Osteoblast (primary cell): Measurements from ENCODE around the gene CREB1. TPM values are rescaled to one million over a fixed set of nuclear protein-coding genes. Genes with fewer than 3 reads are reported as not detected.

Source experiments
- DNase-seq: peaks from one replicate; pipeline ENCODE4 v3.0.0; 2011; ENCODE audit warnings: low spot score, mixed read lengths; ENCODE audit not compliant: insufficient read length; ENCODE audit errors: missing footprints
- H2AFZ ChIP-seq: 2 replicates; pipeline ENCODE4 v1.6.0; 2011; ENCODE audit warnings: mild to moderate bottlenecking, low read length
- H3K27ac ChIP-seq: 2 replicates; pipeline ENCODE4 v1.5.1; 2011; ENCODE audit warnings: mild to moderate bottlenecking, low read depth, low read length, moderate library complexity
- H3K27me3 ChIP-seq: 2 replicates; pipeline ENCODE4 v1.6.0; 2012; ENCODE audit warnings: mild to moderate bottlenecking, control low read depth, inconsistent platforms, low read length, moderate library complexity; ENCODE audit not compliant: insufficient read depth
- H3K36me3 ChIP-seq: 2 replicates; pipeline ENCODE4 v1.5.1; 2011; ENCODE audit warnings: mild to moderate bottlenecking, low read length, control low read depth, moderate library complexity; ENCODE audit not compliant: insufficient read depth
- H3K4me1 ChIP-seq: 2 replicates; pipeline ENCODE4 v1.5.1; 2011; ENCODE audit warnings: mild to moderate bottlenecking, low read length, control low read depth, moderate library complexity; ENCODE audit not compliant: insufficient read depth
- H3K4me2 ChIP-seq: 2 replicates; pipeline ENCODE4 v1.6.0; 2011; ENCODE audit warnings: mild to moderate bottlenecking, low read length; ENCODE audit not compliant: insufficient read depth
- H3K4me3 ChIP-seq: fragments of 200-600 bp; sonication (generic); 3 replicates; pipeline ENCODE4 v1.5.1; 2012; ENCODE audit warnings: mild to moderate bottlenecking, low read length, inconsistent platforms; ENCODE audit not compliant: insufficient read depth
- H3K79me2 ChIP-seq: 2 replicates; pipeline ENCODE4 v1.6.0; 2012; ENCODE audit warnings: mild to moderate bottlenecking, low read length, control low read depth, inconsistent platforms; ENCODE audit not compliant: insufficient read depth
- H3K9me3 ChIP-seq: 2 replicates; pipeline ENCODE4 v1.5.1; 2011; ENCODE audit warnings: low read depth, low read length, control low read depth
- H4K20me1 ChIP-seq: 2 replicates; pipeline ENCODE4 v1.6.0; 2012; ENCODE audit warnings: mild to moderate bottlenecking, low read length, control low read depth; ENCODE audit not compliant: insufficient read depth
- CTCF ChIP-seq: IDR thresholded peaks from 2 replicates; pipeline ENCODE4 v1.5.1; 2011; ENCODE audit warnings: mild to moderate bottlenecking, low read depth, low read length, moderate library complexity; ENCODE audit errors: extremely low read depth
- total RNA-seq: library from RNA; depleted of rRNA; stranded (reverse); fragments of >200 nt; gene quantifications from 2 replicates; pipeline ENCODE4 v1.2.3, GENCODE V29; 2012

CREB1 gene
- total RNA-seq, 1 donor: 38.4 TPM

- no peaks in the 10 kb centered on the region for H3K9me3 ChIP-seq
- H3K4me3 ChIP-seq: no peak overlapping the region
- no peak overlapping the region for H2AFZ ChIP-seq
- DNase-seq: no peak
- H3K27ac ChIP-seq: no peak overlapping the region
- no peak for TF ChIP-seq CTCF
- peaks cover 18% of the 10 kb centered on the region for H3K4me1 ChIP-seq
- H3K79me2 ChIP-seq: peaks cover 3% of the 10 kb centered on the region
- no peak overlapping the region for H3K4me2 ChIP-seq
- H3K36me3 ChIP-seq: peaks cover 8% of the 10 kb centered on the region
- no peaks in the 10 kb centered on the region for H3K27me3 ChIP-seq
- H4K20me1 ChIP-seq: no peaks in the 10 kb centered on the region
Measured at GRCh38 chr2:207621501-207622039, 91.8 kb downstream of the CREB1 start.

- Histone ChIP-seq H3K27me3 (no peaks in the 10 kb centered on the region), H3K4me1 (peaks cover 6% of the 10 kb centered on the region)
- peak; percentile 86 for DNase-seq
Measured at GRCh38 chr2:207624185-207625013, 94.6 kb downstream of the CREB1 start.

GRCh38 chr2:207625014-207625907 is 95.5 kb downstream of the CREB1 start, which contains the start of gene METTL21A:
METTL21A (minus strand) TSS chr2:207625394; CDS start chr2:207624375, 1,019 bp downstream.
- Histone ChIP-seq H3K79me2 (peaks cover 3% of the 10 kb centered on the region), H3K4me2 (peak within 1 kb of the TSS; percentile 98), H3K27ac (peak within 1 kb of the TSS; percentile 92), H3K27me3 (no peaks in the 10 kb centered on the region), H2AFZ (peak within 1 kb of the TSS; percentile 98), H3K4me1 (peaks cover 6% of the 10 kb centered on the region), H3K9me3 (no peaks in the 10 kb centered on the region), H4K20me1 (no peaks in the 10 kb centered on the region), H3K36me3 (peaks cover 8% of the 10 kb centered on the region), H3K4me3 (peak within 1 kb of the TSS; percentile 94)
- peak; percentile 25 for TF ChIP-seq CTCF
- peak; percentile 96 for DNase-seq

More at GRCh38 chr2:207624185-207625013, 94.6 kb downstream of the CREB1 start:
- Histone ChIP-seq H3K36me3 (peaks cover 8% of the 10 kb centered on the region), H3K4me2 (peak overlapping the region; percentile 98), H3K27ac (peak overlapping the region; percentile 92), H2AFZ (peak overlapping the region; percentile 91), H4K20me1 (no peaks in the 10 kb centered on the region), H3K79me2 (peaks cover 3% of the 10 kb centered on the region), H3K4me3 (peak overlapping the region; percentile 94), H3K9me3 (no peaks in the 10 kb centered on the region)
- no peak for TF ChIP-seq CTCF
